HL-60 (cell line): ENCODE measurements around the gene GHSR.

ENCODE experiments used
- POLR2AphosphoS5 ChIP-seq: IDR thresholded peaks from 2 replicates; pipeline ENCODE4 v1.6.1; 2012; ENCODE audit warnings: low read depth
- TF ChIP-seq, protein P1 (sequence below): IDR thresholded peaks from one replicate; pipeline ENCODE4 v1.5.1; 2011; ENCODE audit warnings: low read length, control low read depth, inconsistent platforms; ENCODE audit not compliant: insufficient read depth

DNA sequence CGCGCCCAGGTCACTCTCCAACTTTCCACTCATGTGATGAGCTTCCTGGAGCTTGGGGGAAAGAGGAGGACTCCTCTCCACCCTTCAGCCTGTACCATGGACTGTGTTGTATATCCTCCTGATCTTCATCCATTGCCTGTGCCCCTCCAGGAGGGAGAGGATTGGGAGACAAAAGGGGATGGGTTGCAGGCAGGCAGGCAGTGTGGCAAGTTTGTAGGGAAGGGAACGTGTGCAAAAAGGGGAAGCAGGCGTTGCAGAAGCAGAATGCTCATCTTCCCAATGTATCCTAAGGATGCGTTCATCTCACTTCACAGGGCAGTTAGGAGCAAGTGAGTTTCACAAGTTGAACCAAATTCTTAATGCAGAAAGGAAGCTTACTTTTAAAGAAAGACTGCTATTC lies 28.1 kb upstream of the GHSR start:
- TF ChIP-seq, protein P1, sequence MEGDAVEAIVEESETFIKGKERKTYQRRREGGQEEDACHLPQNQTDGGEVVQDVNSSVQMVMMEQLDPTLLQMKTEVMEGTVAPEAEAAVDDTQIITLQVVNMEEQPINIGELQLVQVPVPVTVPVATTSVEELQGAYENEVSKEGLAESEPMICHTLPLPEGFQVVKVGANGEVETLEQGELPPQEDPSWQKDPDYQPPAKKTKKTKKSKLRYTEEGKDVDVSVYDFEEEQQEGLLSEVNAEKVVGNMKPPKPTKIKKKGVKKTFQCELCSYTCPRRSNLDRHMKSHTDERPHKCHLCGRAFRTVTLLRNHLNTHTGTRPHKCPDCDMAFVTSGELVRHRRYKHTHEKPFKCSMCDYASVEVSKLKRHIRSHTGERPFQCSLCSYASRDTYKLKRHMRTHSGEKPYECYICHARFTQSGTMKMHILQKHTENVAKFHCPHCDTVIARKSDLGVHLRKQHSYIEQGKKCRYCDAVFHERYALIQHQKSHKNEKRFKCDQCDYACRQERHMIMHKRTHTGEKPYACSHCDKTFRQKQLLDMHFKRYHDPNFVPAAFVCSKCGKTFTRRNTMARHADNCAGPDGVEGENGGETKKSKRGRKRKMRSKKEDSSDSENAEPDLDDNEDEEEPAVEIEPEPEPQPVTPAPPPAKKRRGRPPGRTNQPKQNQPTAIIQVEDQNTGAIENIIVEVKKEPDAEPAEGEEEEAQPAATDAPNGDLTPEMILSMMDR: no peak
- no peak for TF ChIP-seq POLR2AphosphoS5
